ENCODE measurements around the gene TBC1D3. TPM values are rescaled to one million over a fixed set of nuclear protein-coding genes. Genes with fewer than 3 reads are reported as not detected.
"Not testable (repeated sequence)": the region's sequence is repeated elsewhere in the genome, so short reads cannot be mapped to it uniquely, and the experiment has no call there.

Gene TBC1D3
- not detected for total RNA-seq

- DNase-seq = not testable (repeated sequence)
Observed at GRCh38 chr17:38192455-38192854, at the start of gene TBC1D3. TSS of gene TBC1D3 (minus strand) at chr17:38192555. CDS start at chr17:38191029, 1,526 bp downstream.

DNA sequence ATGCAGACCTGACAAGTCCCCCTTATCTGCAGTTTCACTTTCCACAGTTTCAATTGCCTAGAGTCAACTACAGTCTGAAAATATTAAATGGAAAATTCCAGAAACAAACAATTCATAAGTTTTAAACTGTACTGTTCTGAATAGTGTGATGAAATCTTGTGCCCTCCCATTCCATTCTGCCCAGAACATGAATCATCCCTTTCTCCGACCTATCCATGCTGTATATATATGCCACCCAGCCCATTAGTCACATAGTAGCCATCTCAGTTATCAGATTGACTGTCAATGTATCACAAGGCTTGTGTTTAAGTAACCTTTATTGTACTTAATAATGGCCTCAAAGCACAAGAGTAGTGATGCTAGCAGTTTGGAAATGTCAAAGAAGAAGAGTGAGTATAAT, 40.4 kb upstream of the TBC1D3 start:
- not testable (repeated sequence) for DNase-seq

DNA sequence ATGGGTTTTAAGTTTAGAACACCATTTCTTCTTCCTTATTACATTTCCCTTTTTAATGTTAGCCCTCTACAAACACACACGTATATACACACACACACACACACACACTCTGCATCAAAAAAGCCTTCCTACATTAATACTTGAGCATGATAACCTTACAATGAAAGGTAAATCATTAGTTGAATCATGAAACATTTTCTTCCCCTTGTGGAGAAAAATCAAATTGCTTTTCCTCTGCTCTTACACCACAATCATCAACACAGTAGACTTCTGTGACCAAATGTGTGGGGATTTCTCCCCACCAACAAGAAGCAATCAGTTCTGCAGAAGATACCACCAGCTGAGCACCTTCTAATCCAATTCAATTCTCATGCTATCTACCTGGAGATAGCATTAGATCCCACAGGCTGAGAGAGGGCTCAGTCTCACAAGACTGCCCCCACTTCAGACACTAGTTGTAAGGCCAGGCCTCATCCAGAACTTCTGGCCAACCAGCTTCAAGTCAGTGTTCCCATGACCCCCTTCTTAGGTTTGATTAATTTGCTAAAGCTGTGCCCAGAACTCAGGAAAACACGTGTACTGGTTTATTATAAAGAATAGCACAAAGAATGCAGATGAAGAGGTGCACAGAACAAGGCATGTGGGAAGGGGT, 33.6 kb upstream of the TBC1D3 start:
- not testable (repeated sequence) for DNase-seq

GRCh38 chr17:38220867-38221266, 28.5 kb upstream of the TBC1D3 start:
- not testable (repeated sequence) for DNase-seq

DNA sequence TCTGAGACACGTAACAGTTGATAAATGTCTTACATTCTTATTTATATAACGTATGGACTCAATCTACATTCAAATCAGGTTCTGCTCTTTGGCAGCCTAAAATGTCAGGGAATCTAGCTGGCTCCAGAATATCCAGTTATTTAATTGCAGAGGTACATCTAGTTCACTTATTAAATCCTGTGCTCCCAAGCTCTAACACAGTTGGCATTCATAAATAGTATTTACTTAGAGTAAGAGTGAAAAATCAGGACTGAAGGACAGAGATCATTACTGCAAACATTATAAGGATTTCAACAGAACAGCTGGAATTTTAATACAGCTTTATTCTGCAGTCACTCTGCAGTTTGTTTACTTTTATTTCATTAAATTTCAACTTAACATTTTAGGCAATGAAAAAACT, 7.9 kb upstream of the TBC1D3 start:
- not testable (repeated sequence) for DNase-seq

DNA sequence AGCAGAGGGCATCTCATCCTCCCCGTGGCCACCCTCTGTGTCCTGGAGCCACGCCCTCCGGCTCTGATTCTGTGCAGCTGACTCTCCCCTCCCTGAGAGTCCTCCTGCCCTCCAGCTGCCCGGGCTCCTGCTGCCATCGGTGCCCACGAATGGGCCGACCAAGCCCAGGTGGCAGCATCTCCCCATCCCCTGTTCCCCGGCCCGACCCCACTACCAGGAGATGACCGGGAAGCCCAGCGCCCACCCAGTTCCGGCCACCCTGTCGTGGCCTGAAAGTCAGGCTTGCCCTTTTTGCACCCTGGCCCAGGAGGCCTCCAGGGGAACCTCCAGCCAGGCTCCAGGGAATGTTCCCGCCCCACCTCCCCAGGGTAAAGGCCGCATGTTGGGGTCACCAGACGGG, 57.5 kb downstream of the TBC1D3 start:
- not testable (repeated sequence) for DNase-seq

Small RNAs within 50 kb of the gene (small RNA-seq; reads per million reads assigned to genes)
- gene RF00019 (ENCODE audit: low replicate concordance) = not detected
- gene RNA5SP526 (ENCODE audit: low replicate concordance) = not detected

Other genes starting within 250 kb of the TBC1D3 start
- gene TBC1D3L, start 203.5 kb downstream of the TBC1D3 start, total RNA-seq = 2.8 TPM
- gene TBC1D3D, start 188.6 kb downstream of the TBC1D3 start, total RNA-seq = 2.3 TPM
- not detected for gene TBC1D3C, start 123.9 kb downstream of the TBC1D3 start, total RNA-seq
- not detected for gene TBC1D3E, start 64.6 kb downstream of the TBC1D3 start, total RNA-seq
- gene MRPL45, start 104.6 kb upstream of the TBC1D3 start, total RNA-seq = 26.7 TPM
- gene GPR179, start 151.4 kb upstream of the TBC1D3 start, total RNA-seq = 0.10 TPM
- gene SOCS7, start 159.3 kb upstream of the TBC1D3 start, total RNA-seq = 11.3 TPM
- gene ARHGAP23, start 235.9 kb upstream of the TBC1D3 start, total RNA-seq = 73.7 TPM